ENCODE data around the gene SLC4A3. TPM values are rescaled to one million over a fixed set of nuclear protein-coding genes. Genes with fewer than 3 reads are reported as not detected.

The SLC4A3 gene, protein sequence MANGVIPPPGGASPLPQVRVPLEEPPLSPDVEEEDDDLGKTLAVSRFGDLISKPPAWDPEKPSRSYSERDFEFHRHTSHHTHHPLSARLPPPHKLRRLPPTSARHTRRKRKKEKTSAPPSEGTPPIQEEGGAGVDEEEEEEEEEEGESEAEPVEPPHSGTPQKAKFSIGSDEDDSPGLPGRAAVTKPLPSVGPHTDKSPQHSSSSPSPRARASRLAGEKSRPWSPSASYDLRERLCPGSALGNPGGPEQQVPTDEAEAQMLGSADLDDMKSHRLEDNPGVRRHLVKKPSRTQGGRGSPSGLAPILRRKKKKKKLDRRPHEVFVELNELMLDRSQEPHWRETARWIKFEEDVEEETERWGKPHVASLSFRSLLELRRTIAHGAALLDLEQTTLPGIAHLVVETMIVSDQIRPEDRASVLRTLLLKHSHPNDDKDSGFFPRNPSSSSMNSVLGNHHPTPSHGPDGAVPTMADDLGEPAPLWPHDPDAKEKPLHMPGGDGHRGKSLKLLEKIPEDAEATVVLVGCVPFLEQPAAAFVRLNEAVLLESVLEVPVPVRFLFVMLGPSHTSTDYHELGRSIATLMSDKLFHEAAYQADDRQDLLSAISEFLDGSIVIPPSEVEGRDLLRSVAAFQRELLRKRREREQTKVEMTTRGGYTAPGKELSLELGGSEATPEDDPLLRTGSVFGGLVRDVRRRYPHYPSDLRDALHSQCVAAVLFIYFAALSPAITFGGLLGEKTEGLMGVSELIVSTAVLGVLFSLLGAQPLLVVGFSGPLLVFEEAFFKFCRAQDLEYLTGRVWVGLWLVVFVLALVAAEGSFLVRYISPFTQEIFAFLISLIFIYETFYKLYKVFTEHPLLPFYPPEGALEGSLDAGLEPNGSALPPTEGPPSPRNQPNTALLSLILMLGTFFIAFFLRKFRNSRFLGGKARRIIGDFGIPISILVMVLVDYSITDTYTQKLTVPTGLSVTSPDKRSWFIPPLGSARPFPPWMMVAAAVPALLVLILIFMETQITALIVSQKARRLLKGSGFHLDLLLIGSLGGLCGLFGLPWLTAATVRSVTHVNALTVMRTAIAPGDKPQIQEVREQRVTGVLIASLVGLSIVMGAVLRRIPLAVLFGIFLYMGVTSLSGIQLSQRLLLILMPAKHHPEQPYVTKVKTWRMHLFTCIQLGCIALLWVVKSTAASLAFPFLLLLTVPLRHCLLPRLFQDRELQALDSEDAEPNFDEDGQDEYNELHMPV
- total RNA-seq = 5.5 and 5.7 TPM in 2 replicates

DNA sequence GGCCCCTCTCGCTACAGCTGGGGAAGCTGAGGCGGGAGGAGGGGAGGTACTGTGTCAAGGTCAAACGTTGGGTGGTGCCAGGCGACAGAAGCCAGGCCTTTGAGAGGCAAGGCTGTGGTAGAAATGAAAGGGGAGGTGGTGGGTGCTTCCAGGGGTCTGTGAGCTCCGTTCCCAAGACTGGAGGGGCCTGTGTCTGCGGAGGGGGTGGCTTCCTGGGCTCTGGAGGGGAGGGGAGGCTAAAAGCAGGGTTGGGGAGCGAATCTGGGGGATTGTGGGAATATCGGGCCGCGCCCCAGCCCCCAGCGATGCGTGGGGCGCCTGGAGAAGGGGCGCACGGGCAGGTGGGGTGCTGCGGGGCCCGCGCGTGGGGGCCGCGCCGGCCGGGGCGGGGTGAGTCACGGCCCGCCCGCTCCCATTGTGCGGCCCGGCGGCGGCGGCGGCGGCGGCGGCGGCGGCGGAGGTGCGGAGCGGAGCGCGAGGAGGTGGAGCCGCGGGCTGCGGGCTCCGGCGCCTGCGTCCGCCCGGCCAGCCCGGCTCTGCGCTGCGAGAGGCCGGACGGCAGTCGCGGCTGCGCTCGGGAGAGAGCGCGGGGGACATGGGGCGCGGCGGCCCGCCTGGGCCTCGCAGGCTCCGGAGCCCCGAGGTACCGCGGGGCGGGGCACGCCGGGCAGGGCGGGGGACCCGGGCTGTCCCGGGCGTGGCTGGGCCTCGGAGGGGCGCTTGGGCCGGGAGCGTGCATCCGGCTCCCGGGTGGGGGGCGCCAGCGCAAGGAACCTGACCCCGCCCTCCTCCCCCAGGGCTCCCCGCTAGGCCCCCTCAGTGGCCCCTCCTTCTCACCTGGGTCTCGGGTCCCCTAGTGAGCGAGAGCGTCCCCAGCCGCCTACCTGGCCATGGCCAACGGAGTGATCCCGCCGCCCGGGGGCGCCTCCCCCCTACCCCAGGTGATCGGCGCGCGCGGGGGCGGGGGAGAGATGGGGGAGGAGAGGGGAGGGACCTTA lies at the start of gene SLC4A3:
Gene SLC4A3, plus strand, starts transcription at position 528 of the 998 bp plus-strand sequence. Its CDS starts 363 bp downstream, at position 891.

DNA sequence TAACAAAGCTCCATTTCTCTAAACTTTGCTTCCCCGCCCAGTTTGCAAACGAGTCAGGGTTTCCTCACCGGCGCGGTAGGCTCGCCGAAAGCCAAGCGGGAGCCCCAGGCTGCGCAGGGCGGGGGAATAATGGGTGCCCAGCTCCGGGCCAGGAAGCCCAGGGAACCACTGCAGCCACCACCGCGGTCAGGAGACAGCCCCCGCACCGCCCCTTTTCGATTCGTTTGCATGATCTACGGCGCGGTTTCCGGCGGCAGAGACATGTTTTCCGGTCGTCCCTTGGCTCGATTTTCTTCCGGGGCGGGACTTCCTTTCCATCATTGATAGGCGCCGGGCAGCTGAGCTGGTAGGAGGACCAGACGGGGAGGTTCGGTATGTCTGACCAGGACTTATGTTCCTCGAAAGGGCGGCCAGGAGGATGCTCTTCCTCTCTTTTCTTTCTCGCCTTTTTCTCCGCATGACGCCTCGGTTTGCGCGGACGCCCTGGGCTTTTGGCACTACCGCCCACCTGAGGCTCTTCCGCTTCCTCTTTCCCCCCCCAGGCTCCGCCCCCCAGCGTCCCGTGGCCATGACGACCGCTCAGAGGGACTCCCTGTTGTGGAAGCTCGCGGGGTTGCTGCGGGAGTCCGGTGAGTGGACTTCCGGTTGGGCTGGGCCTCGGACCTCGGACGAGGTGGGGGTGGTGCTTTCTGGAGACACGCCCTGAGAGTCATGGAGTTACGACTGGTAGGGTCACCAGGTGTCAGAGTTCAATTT lies 29.7 kb upstream of the SLC4A3 start, which contains the start of gene STK11IP:
Gene STK11IP, plus strand, starts transcription at position 306 of the 756 bp plus-strand sequence. Its CDS starts 263 bp downstream, at position 569.

Other genes starting within 250 kb of the SLC4A3 start
- gene DNPEP, start 239.7 kb upstream of the SLC4A3 start, total RNA-seq = 55.9 and 67.2 TPM in 2 replicates
- gene DES, start 209.3 kb upstream of the SLC4A3 start, total RNA-seq = 83.3 and 119 TPM in 2 replicates
- 11.8 and 17.4 TPM in 2 replicates for gene SPEG, start 192.8 kb upstream of the SLC4A3 start, total RNA-seq
- 88.4 and 110 TPM in 2 replicates for gene GMPPA, start 128.7 kb upstream of the SLC4A3 start, total RNA-seq
- gene ASIC4, start 113.1 kb upstream of the SLC4A3 start, total RNA-seq = not detected in 2 replicates
- gene CHPF, start 83.8 kb upstream of the SLC4A3 start, total RNA-seq = 297 and 310 TPM in 2 replicates
- 0.53 and 3.5 TPM in 2 replicates for gene TMEM198, start 83.6 kb upstream of the SLC4A3 start, total RNA-seq
- gene OBSL1, start 56.1 kb upstream of the SLC4A3 start, total RNA-seq = 51.3 and 52.1 TPM in 2 replicates
- not detected in 2 replicates for gene INHA, start 55.3 kb upstream of the SLC4A3 start, total RNA-seq
- 13.0 and 14.4 TPM in 2 replicates for gene STK11IP, start 29.8 kb upstream of the SLC4A3 start, total RNA-seq

Data from myometrial cell (primary cell).